Parathyroid adenoma (tissue), 2 donors: ENCODE measurements around the gene CA5A.
"Not testable (repeated sequence)": the region's sequence is repeated elsewhere in the genome, so short reads cannot be mapped to it uniquely, and the experiment has no call there.

Experiments used
- H2AFZ ChIP-seq: fragments of 300-600 bp; sonication (generic); one replicate; pipeline ENCODE4 v1.7.0; 2017; ENCODE audit warnings: antibody characterized with exemption, mild to moderate bottlenecking
- H3K27ac ChIP-seq: fragments of 300-600 bp; sonication (generic); one replicate; pipeline ENCODE4 v1.7.0; 2017
- H3K27me3 ChIP-seq: fragments of 300-600 bp; sonication (generic); one replicate; pipeline ENCODE4 v1.7.0; 2017; ENCODE audit warnings: low read length; ENCODE audit not compliant: control insufficient read depth, insufficient read depth
- H3K36me3 ChIP-seq: fragments of 300-600 bp; sonication (generic); one replicate; pipeline ENCODE4 v1.7.0; 2017; ENCODE audit warnings: low read length; ENCODE audit not compliant: control insufficient read depth, insufficient read depth
- H3K4me1 ChIP-seq: fragments of 300-600 bp; sonication (generic); one replicate; pipeline ENCODE4 v1.7.0; 2017; ENCODE audit warnings: control low read depth
- H3K4me2 ChIP-seq: fragments of 300-600 bp; sonication (generic); one replicate; pipeline ENCODE4 v1.7.0; 2017; ENCODE audit warnings: low read length
- H3K4me3 ChIP-seq: fragments of 300-600 bp; sonication (generic); one replicate; pipeline ENCODE4 v1.7.0; 2017; ENCODE audit warnings: low read depth, low read length
- H3K79me2 ChIP-seq: fragments of 300-600 bp; sonication (generic); one replicate; pipeline ENCODE4 v1.7.0; 2017; ENCODE audit warnings: control low read depth
- H3K9ac ChIP-seq: fragments of 300-600 bp; sonication (generic); one replicate; pipeline ENCODE4 v1.7.0; 2017; ENCODE audit warnings: mild to moderate bottlenecking
- H3K9me3 ChIP-seq: fragments of 300-600 bp; sonication (generic); one replicate; pipeline ENCODE4 v1.7.0; 2017; ENCODE audit warnings: low read length; ENCODE audit not compliant: control insufficient read depth
- CTCF ChIP-seq: fragments of 300-600 bp; sonication (generic); IDR thresholded peaks from one replicate; pipeline ENCODE4 v1.7.0; 2017; ENCODE audit warnings: antibody characterized with exemption, mild to moderate bottlenecking
- donor health status: primary hyperparathyroidism.

Gene CA5A

GRCh38 chr16:87933140-87933495 is 3.2 kb downstream of the CA5A start:
- H2AFZ ChIP-seq: no peak overlapping the region
- H3K4me1 ChIP-seq: no peaks in the 10 kb centered on the region
- no peaks in the 10 kb centered on the region for H3K9me3 ChIP-seq
- no peak overlapping the region for H3K9ac ChIP-seq
- no peak overlapping the region for H3K4me3 ChIP-seq
- no peaks in the 10 kb centered on the region for H3K36me3 ChIP-seq
- H3K27me3 ChIP-seq: no peaks in the 10 kb centered on the region
- H3K79me2 ChIP-seq: no peaks in the 10 kb centered on the region
- H3K4me2 ChIP-seq: no peak overlapping the region
- H3K27ac ChIP-seq: no peak overlapping the region
- no peak for TF ChIP-seq CTCF

GRCh38 chr16:87932475-87933139 is 3.7 kb downstream of the CA5A start:
- H3K4me3 ChIP-seq, H3K4me1 ChIP-seq, H3K27me3 ChIP-seq, H3K36me3 ChIP-seq, H3K79me2 ChIP-seq, H3K27ac ChIP-seq, H3K9me3 ChIP-seq, H2AFZ ChIP-seq, H3K4me2 ChIP-seq, H3K9ac ChIP-seq: not testable (repeated sequence)

GRCh38 chr16:87931504-87931903 is 4.8 kb downstream of the CA5A start:
- Histone ChIP-seq H3K79me2 (no peaks in the 10 kb centered on the region), H3K27me3 (no peaks in the 10 kb centered on the region), H3K4me3 (no peak overlapping the region), H3K9ac (no peak overlapping the region), H3K27ac (no peak overlapping the region), H3K36me3 (no peaks in the 10 kb centered on the region), H3K4me2 (no peak overlapping the region), H3K4me1 (no peaks in the 10 kb centered on the region), H3K9me3 (no peaks in the 10 kb centered on the region), H2AFZ (no peak overlapping the region)
- no peak for TF ChIP-seq CTCF

GRCh38 chr16:87930456-87930855 is 5.9 kb downstream of the CA5A start:
- H3K4me2 ChIP-seq: no peak overlapping the region
- no peaks in the 10 kb centered on the region for H3K79me2 ChIP-seq
- H2AFZ ChIP-seq: no peak overlapping the region
- H3K27me3 ChIP-seq: no peaks in the 10 kb centered on the region
- H3K9ac ChIP-seq: no peak overlapping the region
- H3K9me3 ChIP-seq: no peaks in the 10 kb centered on the region
- H3K27ac ChIP-seq: no peak overlapping the region
- H3K4me1 ChIP-seq: peaks cover 4% of the 10 kb centered on the region
- TF ChIP-seq CTCF: peak; percentile 15
- H3K36me3 ChIP-seq: no peaks in the 10 kb centered on the region
- no peak overlapping the region for H3K4me3 ChIP-seq

GRCh38 chr16:87929986-87930385 is 6.3 kb downstream of the CA5A start:
- H3K4me3 ChIP-seq: no peak overlapping the region
- no peaks in the 10 kb centered on the region for H3K27me3 ChIP-seq
- no peak overlapping the region for H3K4me2 ChIP-seq
- peaks cover 8% of the 10 kb centered on the region for H3K4me1 ChIP-seq
- no peak overlapping the region for H2AFZ ChIP-seq
- no peaks in the 10 kb centered on the region for H3K36me3 ChIP-seq
- no peak overlapping the region for H3K9ac ChIP-seq
- H3K9me3 ChIP-seq: no peaks in the 10 kb centered on the region
- no peak overlapping the region for H3K27ac ChIP-seq
- H3K79me2 ChIP-seq: no peaks in the 10 kb centered on the region
- no peak for TF ChIP-seq CTCF
